ENCODE data around the gene ZNF736.
"Not testable (repeated sequence)": the region's sequence is repeated elsewhere in the genome, so short reads cannot be mapped to it uniquely, and the experiment has no call there.

The ZNF736 gene

DNA sequence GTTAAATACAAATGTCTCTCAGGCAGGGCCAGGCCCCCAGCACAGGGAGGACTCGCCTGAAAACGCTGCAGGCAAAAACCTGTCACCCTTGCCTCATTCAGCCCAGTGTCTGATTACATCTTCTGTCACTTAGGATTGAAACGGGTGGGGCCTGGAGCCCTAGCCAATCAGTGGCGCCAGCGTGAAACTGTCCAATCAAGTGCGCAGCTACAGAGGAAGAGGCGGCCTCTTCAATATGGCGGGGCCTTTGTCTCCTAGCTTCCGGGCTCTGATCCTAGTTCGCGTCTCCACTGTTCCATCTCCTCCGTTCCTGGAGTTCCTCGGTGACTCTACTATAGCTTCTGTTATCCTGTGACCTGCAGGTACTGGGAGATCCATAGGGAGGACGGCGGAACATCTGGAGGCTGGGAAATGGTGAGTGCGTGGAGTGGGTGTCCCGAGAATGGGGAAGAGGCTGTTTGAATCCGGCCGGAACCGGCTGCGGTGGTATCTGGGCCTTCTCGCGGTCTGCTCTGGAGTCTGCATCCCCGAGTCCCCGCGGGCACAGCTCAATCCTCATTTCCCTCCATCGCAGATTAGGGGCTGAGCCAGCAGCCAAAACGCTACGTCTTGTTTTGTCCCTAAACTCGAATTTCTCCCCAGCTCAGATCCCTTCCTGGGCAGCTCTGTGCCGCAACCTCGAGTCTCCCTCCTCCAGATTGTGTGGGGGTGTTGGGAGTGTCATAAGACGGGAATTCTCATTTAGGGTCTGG, at the start of gene ZNF736:
ZNF736 (plus strand) TSS at position 222 of the 752 bp plus-strand sequence; CDS start at position 412, 190 bp downstream.
- in situ Hi-C loops (cut with HindIII; ENCODE audit: low sequenced_read_pairs), result no loop called here

- in situ Hi-C loops (cut with HindIII; ENCODE audit: low sequenced_read_pairs), result no loop called here
Measured at GRCh38 chr7:64266341-64266919, 47.3 kb upstream of the ZNF736 start.

DNA sequence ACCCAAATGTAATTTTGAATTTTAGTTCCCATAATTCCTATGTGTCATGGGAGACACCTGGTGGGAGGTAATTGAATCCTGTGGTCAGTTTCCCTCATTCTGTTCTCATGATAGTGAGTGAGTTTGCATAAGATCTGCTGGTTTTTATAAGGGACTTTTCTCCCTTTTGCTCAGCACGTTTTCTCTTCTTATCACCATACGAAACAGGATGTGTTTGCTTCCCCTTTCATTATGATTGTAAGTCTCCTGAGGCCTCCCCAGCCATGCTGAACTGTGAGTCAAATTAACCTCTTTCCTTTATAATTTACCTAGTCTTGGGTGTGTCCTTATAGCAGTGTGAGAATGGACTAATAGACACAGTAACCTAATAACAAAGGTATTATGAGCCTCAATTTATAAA, 36.1 kb upstream of the ZNF736 start:
- in situ Hi-C loops (cut with HindIII; ENCODE audit: low sequenced_read_pairs), result no loop called here

GRCh38 chr7:64294701-64295420, 18.9 kb upstream of the ZNF736 start:
- in situ Hi-C loops (cut with HindIII; ENCODE audit: low sequenced_read_pairs), result no loop called here

DNA sequence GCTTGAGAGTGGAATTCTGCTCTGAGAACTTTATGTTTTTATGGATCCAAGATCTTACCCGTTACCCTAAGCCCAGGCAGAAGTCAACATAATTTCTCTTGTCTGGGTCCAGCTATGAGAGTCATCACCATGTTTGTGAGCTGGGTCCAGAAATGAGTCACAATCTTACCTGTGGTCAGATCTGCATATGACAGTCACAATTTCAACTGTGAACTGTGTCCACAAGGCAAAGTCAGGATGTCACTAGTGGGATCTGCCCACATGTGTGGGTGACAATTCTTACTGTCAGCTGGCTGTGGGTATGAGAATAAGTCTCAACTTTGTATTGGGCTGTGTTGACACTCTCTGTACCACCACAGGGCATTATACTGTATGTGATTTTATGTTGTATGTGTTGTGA, 16.3 kb upstream of the ZNF736 start:
- in situ Hi-C loops (cut with HindIII; ENCODE audit: low sequenced_read_pairs), result not testable (repeated sequence)

DNA sequence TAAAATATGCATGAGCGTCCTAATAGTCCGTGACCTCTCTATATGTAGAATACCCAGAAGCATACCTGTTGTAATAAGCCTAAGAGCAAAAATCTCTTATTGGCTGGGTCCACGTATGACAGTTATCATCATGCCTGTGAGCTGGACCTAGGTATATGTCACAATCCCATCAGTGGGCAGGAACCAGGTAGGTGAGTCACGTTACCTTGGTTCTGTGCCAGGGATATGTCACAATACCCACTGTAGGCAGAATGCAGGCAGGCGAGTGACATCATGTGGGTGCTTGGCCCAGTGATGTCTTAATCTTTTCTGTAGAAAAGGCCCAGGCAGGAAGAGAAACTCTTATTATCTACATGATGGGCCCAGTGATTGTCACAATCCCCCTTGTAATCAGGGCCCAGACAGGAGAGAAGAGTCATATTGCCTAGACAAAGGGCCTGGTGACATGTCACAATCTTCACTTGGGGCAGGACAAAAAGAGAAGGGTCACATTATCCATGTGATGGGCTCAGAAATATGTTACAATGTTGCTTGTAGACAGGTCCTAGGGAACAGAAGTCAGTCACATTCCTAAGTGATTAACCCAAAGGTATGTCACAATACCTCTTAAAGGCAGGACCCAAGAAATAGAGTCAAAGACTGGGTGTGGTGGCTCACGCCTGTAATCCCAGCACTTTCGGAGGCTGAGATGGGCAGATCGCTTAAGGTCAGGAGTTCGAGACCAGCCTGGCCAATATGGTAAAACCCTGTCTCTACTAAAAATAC, 12.9 kb upstream of the ZNF736 start:
- in situ Hi-C loops (cut with HindIII; ENCODE audit: low sequenced_read_pairs), result no loop called here

DNA sequence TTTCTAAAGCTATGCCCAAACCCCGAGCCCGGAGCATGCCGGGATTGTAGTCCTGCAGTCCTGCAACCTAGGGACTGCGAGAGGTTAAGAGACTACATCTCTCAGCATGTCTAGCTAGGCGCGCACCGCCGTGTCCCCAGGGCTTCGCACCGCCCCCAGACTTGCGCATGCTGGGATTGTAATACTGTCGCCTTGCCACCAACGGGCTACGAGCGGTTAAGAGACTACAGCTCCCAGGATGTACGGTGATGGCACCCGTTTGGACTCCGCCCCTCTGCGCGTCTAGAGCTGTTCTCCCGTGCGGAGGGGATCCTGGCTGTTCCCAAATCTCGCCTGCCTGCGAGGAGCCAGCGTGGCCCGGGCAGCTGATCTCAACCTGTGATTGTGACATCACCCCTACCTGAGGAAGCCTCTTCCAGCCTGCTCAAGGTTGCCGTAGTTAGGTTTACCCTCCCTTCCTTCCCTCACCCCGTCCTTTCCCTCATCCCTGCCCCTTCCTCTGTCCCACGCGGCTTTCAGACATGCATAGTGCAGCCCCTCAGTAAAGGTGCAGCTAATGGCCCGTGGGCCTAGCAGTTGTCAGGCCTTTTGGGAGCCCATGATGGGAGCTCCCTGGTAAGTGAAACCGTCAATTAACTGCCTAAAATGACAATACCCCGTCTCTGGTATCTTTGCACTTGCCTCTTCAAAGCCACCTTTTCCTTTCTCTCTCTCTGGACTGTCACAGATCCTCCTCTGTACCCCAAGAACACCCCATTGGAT, 6.3 kb upstream of the ZNF736 start:
- in situ Hi-C loops (cut with HindIII; ENCODE audit: low sequenced_read_pairs), result no loop called here

GRCh38 chr7:64308016-64308270, 5.8 kb upstream of the ZNF736 start:
- in situ Hi-C loops (cut with HindIII; ENCODE audit: low sequenced_read_pairs), result no loop called here

DNA sequence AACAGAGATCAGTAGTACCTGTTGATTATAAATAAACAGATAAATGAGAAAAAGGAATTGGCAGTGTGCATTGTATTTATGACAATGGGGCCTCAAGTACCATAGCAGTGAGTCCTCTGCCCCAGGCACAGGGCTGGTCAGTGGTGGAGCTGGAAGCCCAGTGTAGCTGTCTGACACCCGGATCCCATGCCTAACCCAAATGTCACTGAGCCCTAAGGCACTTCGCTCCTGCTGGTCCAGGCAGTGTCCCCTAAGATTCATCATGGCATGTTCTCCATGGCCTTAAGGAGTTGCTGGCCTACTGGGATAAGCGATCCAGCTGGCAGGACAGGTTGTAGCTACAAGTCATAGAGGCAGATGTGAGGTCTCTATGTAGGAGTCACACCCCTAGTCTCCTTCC, 3.3 kb upstream of the ZNF736 start:
- in situ Hi-C loops (cut with HindIII; ENCODE audit: low sequenced_read_pairs), result no loop called here

DNA sequence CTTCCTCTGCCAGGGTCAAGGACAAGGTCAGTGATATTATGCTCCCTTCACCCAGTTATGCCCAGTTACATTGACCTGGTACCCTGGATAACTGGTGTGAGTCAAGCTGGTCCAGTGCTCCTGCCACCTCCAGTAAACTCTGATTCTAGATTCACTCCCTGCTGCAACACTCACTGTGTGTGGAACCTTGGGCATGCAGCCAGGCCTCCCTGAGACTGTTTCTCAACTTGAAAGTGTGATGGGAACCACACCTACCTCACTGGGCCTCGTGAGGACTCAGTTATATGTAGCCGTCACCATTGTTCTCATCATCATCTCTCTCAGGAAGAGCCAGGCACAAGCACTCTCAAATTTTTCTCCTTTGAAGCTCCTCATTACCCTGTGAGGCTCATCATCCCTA, 935 bp upstream of the ZNF736 start:
- in situ Hi-C loops (cut with HindIII; ENCODE audit: low sequenced_read_pairs), result no loop called here

GRCh38 chr7:64314566-64314965, 805 bp downstream of the ZNF736 start:
- in situ Hi-C loops (cut with HindIII; ENCODE audit: low sequenced_read_pairs), result no loop called here

DNA sequence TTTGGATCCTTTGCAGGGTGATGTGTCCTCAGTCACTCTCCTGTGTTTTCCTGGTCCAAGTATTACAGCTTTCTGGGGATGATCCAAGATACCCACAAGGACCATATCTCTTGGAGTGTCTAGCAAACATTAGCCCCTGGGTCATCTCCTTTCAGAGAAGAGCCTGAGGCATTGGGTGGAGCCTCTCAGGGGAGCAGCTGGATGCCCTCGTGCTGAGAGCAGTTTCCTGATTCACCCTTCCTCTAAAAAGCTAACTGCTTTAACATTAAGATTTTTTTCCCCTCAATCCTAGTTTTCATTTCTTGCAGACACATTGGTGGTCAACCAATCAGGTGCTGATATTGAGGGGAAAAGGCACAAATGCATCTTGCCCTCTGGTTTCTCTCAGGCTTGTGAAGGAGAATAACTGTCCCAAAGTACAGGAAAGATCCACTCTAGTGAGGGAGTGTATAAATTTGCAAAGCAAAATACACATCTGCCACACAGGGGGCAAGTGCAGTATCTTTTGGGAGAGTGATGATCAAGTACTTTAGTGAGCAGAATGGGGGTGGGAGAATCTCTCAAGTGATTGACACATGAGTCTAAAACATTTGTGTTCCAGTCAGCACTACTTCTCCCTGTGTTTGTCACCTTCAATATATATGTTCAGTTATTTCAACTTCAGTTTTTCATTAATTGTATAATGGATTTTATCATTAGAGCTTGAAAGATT, 2.4 kb downstream of the ZNF736 start:
- in situ Hi-C loops (cut with HindIII; ENCODE audit: low sequenced_read_pairs), result not testable (repeated sequence)

- in situ Hi-C loops (cut with HindIII; ENCODE audit: low sequenced_read_pairs), result no loop called here
Measured at GRCh38 chr7:64320547-64321513, 7.1 kb downstream of the ZNF736 start.

DNA sequence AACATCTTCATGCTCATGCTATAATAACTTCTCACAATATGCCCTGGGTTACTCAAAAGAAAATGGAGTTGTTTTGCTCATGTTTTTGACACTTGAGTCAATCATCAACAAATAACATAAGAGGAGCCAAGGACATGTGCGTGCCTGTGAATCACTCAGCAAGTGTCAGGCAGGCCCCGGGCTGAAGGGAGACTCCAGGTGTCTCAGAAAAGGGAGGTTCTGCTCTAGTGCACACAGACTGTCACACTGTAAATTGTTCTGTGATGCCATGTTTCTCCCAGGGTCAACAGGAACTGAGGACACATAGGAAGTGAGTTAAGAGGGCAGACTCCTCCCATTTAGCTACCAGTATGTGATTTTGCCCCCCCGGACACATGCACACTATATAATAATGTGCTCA, 10.4 kb downstream of the ZNF736 start:
- in situ Hi-C loops (cut with HindIII; ENCODE audit: low sequenced_read_pairs), result not testable (repeated sequence)

DNA sequence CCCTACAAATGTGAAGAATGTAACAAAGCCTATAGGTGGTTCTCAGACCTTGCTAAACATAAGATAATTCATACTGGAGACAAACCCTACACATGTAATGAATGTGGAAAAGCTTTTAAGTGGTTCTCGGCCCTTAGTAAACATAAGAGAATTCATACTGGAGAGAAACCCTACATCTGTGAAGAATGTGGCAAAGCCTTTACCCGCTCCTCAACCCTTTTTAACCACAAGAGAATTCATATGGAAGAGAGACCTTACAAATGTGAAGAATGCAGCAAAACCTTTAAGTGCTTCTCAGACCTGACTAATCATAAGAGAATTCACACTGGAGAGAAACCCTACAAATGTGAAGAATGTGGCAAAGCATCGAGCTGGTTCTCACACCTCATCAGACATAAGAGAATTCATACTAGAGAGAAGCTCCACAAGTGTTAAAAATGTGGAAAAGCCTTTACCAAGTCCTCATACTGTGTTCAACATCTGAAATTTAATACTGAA, 35.0 kb downstream of the ZNF736 start:
- in situ Hi-C loops (cut with HindIII; ENCODE audit: low sequenced_read_pairs), result not testable (repeated sequence)

DNA sequence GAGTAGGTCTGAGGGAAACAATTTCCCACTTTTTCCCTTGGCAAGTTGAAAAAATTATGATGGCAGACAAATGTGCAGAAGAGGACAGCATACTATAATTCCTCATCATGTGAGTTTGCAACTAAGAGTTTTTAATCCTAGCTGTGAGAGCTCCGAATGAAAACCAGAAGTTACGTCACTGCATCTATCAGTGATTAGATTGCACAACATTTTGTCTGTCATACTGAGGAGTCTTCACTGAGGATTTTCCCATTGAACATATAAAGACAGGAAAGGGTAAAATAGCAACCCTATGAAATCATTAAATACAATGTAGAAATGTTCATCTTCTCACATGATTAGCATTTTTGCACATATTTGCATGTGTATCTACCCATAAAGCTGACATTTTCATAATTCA, 45.8 kb downstream of the ZNF736 start:
- in situ Hi-C loops (cut with HindIII; ENCODE audit: low sequenced_read_pairs), result no loop called here

GRCh38 chr7:64371116-64371515, 57.4 kb downstream of the ZNF736 start:
- in situ Hi-C loops (cut with HindIII; ENCODE audit: low sequenced_read_pairs), result no loop called here

GRCh38 chr7:64373017-64373416, 59.3 kb downstream of the ZNF736 start:
- in situ Hi-C loops (cut with HindIII; ENCODE audit: low sequenced_read_pairs), result no loop called here

- in situ Hi-C loops (cut with HindIII; ENCODE audit: low sequenced_read_pairs), result no loop called here
Measured at GRCh38 chr7:64400401-64400800, 86.6 kb downstream of the ZNF736 start.

Data from endothelial cell of hepatic sinusoid (primary cell).